Activated CD8-positive, alpha-beta T cell treated with anti-CD3 and anti-CD28 coated beads for 36 hours (primary cell): ENCODE data around the gene TEX101. TPM values are rescaled to one million over a fixed set of nuclear protein-coding genes. Genes with fewer than 3 reads are reported as not detected.

Experiments used
- ATAC-seq: fragments of 200-7000 bp; cut with Tn5 transposase; one replicate; pipeline ENCODE4 v1.10.0; 2021; ENCODE audit warnings: mild to moderate bottlenecking, moderate library complexity
- CTCF ChIA-PET: fragments of 350-600 bp; sonication (Branson Sonifier 250); formaldehyde crosslinking; loops from one replicate; lab custom pipeline; 2021; ENCODE audit warnings: antibody characterized with exemption; lab: Charles Lee
- POLR2A ChIA-PET: fragments of 350-600 bp; sonication (Branson Sonifier 250); formaldehyde crosslinking; loops from one replicate; lab custom pipeline; 2021; ENCODE audit warnings: antibody characterized with exemption; lab: Charles Lee
- DNase-seq: peaks from one replicate; pipeline ENCODE4 v3.0.0-alpha.2; 2020
- H3K27ac Mint-ChIP-seq: one replicate; pipeline ENCODE4 v1.8.0; 2021; ENCODE audit warnings: mild to moderate bottlenecking, mixed read lengths
- H3K27me3 Mint-ChIP-seq: one replicate; pipeline ENCODE4 v1.8.0; 2021; ENCODE audit warnings: mixed read lengths
- H3K36me3 Mint-ChIP-seq: one replicate; pipeline ENCODE4 v1.8.0; 2021; ENCODE audit warnings: low read depth, mixed read lengths
- H3K4me1 Mint-ChIP-seq: one replicate; pipeline ENCODE4 v1.8.0; 2021; ENCODE audit warnings: low read depth, mixed read lengths
- H3K4me3 Mint-ChIP-seq: one replicate; pipeline ENCODE4 v1.8.0; 2021; ENCODE audit warnings: mild to moderate bottlenecking, moderate library complexity, mixed read lengths
- H3K9me3 Mint-ChIP-seq: one replicate; pipeline ENCODE4 v1.8.0; 2021; ENCODE audit warnings: mixed read lengths
- CTCF ChIP-seq: fragments of 200-600 bp; IDR thresholded peaks from one replicate; pipeline ENCODE4 v1.8.0; 2022; ENCODE audit warnings: antibody characterized with exemption, mild to moderate bottlenecking
- intact Hi-C: fragments of 100-400 bp; cut with micrococcal nuclease; formaldehyde crosslinking; loops from one replicate; pipeline ENCODE4 v1.10.0; 2022
- total RNA-seq, 2 experiments: library from RNA; stranded (reverse); gene quantifications; one replicate each; pipeline ENCODE4 v1.2.3, GENCODE V29; 2021

Gene TEX101
- total RNA-seq, 2 experiments from 2014 or later = not detected

- H3K4me3 Mint-ChIP-seq = no peak overlapping the region
- no peaks in the 10 kb centered on the region for H3K9me3 Mint-ChIP-seq
- H3K27ac Mint-ChIP-seq = no peak overlapping the region
- TF ChIP-seq CTCF = no peak
- ChIA-PET CTCF (interaction anchor here (1.1 kb wide), 1 partner anchor 16 kb away, joined by 3 read pairs; no protein-coding TSS in a partner anchor), POLR2A (no interaction called here)
- no peak for DNase-seq
- no peaks in the 10 kb centered on the region for H3K36me3 Mint-ChIP-seq
- ATAC-seq = no peak
- H3K4me1 Mint-ChIP-seq = no peaks in the 10 kb centered on the region
- intact Hi-C loops = no loop called here
- H3K27me3 Mint-ChIP-seq = no peaks in the 10 kb centered on the region
These were observed 2.2 kb upstream of the TEX101 start for GRCh38 chr19:43412441-43412840.

GRCh38 chr19:43416951-43417623, 2.4 kb downstream of the TEX101 start:
- Mint-ChIP-seq H3K27me3 (no peaks in the 10 kb centered on the region), H3K27ac (no peak overlapping the region), H3K4me1 (no peaks in the 10 kb centered on the region), H3K36me3 (no peaks in the 10 kb centered on the region), H3K9me3 (no peaks in the 10 kb centered on the region), H3K4me3 (no peak overlapping the region)
- ChIA-PET POLR2A (no interaction called here), CTCF (interaction anchor here (1.1 to 2.8 kb wide), 4 partner anchors 10 to 102 kb away, joined by 3 to 12 read pairs (median 4); no protein-coding TSS in a partner anchor)
- ATAC-seq (no peak), DNase-seq (no peak)
- TF ChIP-seq CTCF = no peak
- intact Hi-C loops = no loop called here

GRCh38 chr19:43420954-43421353, 6.3 kb downstream of the TEX101 start:
- CTCF ChIA-PET = interaction anchor here (1.0 to 2.2 kb wide), 3 partner anchors 11 to 99 kb away, joined by 3 to 10 read pairs (median 5); no protein-coding TSS in a partner anchor
- peaks cover 6% of the 10 kb centered on the region for H3K4me1 Mint-ChIP-seq
- DNase-seq (no peak), ATAC-seq (no peak)
- no peaks in the 10 kb centered on the region for H3K36me3 Mint-ChIP-seq
- TF ChIP-seq CTCF = no peak
- POLR2A ChIA-PET = no interaction called here
- no peaks in the 10 kb centered on the region for H3K9me3 Mint-ChIP-seq
- H3K4me3 Mint-ChIP-seq = no peak overlapping the region
- intact Hi-C loops = no loop called here
- no peaks in the 10 kb centered on the region for H3K27me3 Mint-ChIP-seq
- no peak overlapping the region for H3K27ac Mint-ChIP-seq

- ChIA-PET CTCF (interaction anchor here (1.6 to 2.2 kb wide), 3 partner anchors 10 to 98 kb away, joined by 4 to 10 read pairs (median 5); no protein-coding TSS in a partner anchor), POLR2A (no interaction called here)
- DNase-seq (no peak), ATAC-seq (no peak)
- Mint-ChIP-seq H3K27me3 (no peaks in the 10 kb centered on the region), H3K4me3 (no peak overlapping the region), H3K4me1 (peaks cover 7% of the 10 kb centered on the region), H3K9me3 (no peaks in the 10 kb centered on the region), H3K27ac (no peak overlapping the region), H3K36me3 (no peaks in the 10 kb centered on the region)
- TF ChIP-seq CTCF = no peak
- intact Hi-C loops = no loop called here
These were observed 7.5 kb downstream of the TEX101 start for GRCh38 chr19:43422000-43422688.

GRCh38 chr19:43422689-43423066, 8.0 kb downstream of the TEX101 start:
- POLR2A ChIA-PET = no interaction called here
- no peaks in the 10 kb centered on the region for H3K27me3 Mint-ChIP-seq
- H3K36me3 Mint-ChIP-seq = no peaks in the 10 kb centered on the region
- DNase-seq = no peak
- no peak for ATAC-seq
- CTCF ChIA-PET = interaction anchor here (1.8 to 2.2 kb wide), 2 partner anchors 10 to 13 kb away, joined by 4 to 10 read pairs; no protein-coding TSS in a partner anchor
- no peak for TF ChIP-seq CTCF
- no peaks in the 10 kb centered on the region for H3K9me3 Mint-ChIP-seq
- H3K27ac Mint-ChIP-seq = no peak overlapping the region
- intact Hi-C loops = no loop called here
- H3K4me1 Mint-ChIP-seq = peaks cover 7% of the 10 kb centered on the region
- H3K4me3 Mint-ChIP-seq = no peak overlapping the region
